Measurements from ENCODE around the gene MDGA2.

GRCh38 chr14:47020500-47020899 lies 654.9 kb downstream of the MDGA2 start:
- TF ChIP-seq ZBTB33 (IDR thresholded peaks at IDR 0.05; ENCODE audit: extremely low read depth, insufficient replicate concordance, low read length) (no peak), CTCF (IDR thresholded peaks at IDR 0.05 in 2 of 3, conservative IDR thresholded peaks at IDR 0.05 in 1 of 3; ENCODE audit: borderline replicate concordance in 1 of 3, insufficient read depth in 1 of 3, low read depth in 2 of 3, low read length in 2 of 3) (no peak), FOSL1 (IDR thresholded peaks at IDR 0.05; ENCODE audit: low read depth) (no peak), MAX (IDR thresholded peaks at IDR 0.05) (no peak), POLR2A (IDR thresholded peaks at IDR 0.05; ENCODE audit: borderline replicate concordance, extremely low read depth, insufficient read depth, insufficient read length) (no peak), REST (IDR thresholded peaks at IDR 0.05; ENCODE audit: low read depth) (no peak), YY1 (IDR thresholded peaks at IDR 0.05; ENCODE audit: extremely low read depth, insufficient replicate concordance, low read depth, low read length) (no peak), RAD21 (IDR thresholded peaks at IDR 0.05; ENCODE audit: low read depth) (no peak), ATF3 (IDR thresholded peaks at IDR 0.05) (no peak)
